ENCODE measurements around the gene ATG4C.

ATG4C gene

GRCh38 chr1:62908168-62908695 is 124.3 kb downstream of the ATG4C start:
- H3K9me3 ChIP-seq (ENCODE audit: insufficient read depth, low read depth, low read length), result no peaks in the 10 kb centered on the region
- H3F3A ChIP-seq (ENCODE audit: low read depth), result no peaks in the 10 kb centered on the region
- no peaks in the 10 kb centered on the region for H3K27me3 ChIP-seq (ENCODE audit: insufficient read depth, low read length, poor library complexity, severe bottlenecking)
- H3K36me3 ChIP-seq (ENCODE audit: insufficient read depth, low read length), result no peaks in the 10 kb centered on the region
- H4K20me1 ChIP-seq (ENCODE audit: insufficient read depth, low read length, poor library complexity, severe bottlenecking), result no peaks in the 10 kb centered on the region
- no peaks in the 10 kb centered on the region for H3K79me2 ChIP-seq (ENCODE audit: insufficient read depth, low read length)
- no peaks in the 10 kb centered on the region for H3K9me2 ChIP-seq (replicated peaks; ENCODE audit: low read depth, low read length)
- no peak overlapping the region for H3K4me2 ChIP-seq (ENCODE audit: low read depth, low read length, poor library complexity, severe bottlenecking)
- no peak overlapping the region for H3K9ac ChIP-seq (ENCODE audit: low read depth, low read length, poor library complexity, severe bottlenecking)
- no peak overlapping the region for H2AFZ ChIP-seq (ENCODE audit: low read length)
- H3K4me3 ChIP-seq (ENCODE audit: low read length, poor library complexity, severe bottlenecking), result no peak overlapping the region
- TF ChIP-seq EZH2phosphoT487 (IDR thresholded peaks at IDR 0.05; ENCODE audit: borderline replicate concordance) (no peak), CTCF (conservative IDR thresholded peaks at IDR 0.05; ENCODE audit: low read length) (no peak)
- H3K4me1 ChIP-seq (ENCODE audit: insufficient read depth, low read length, poor library complexity, severe bottlenecking), result peaks cover 18% of the 10 kb centered on the region

- H3K4me2 ChIP-seq (ENCODE audit: low read depth, low read length, poor library complexity, severe bottlenecking), result no peak overlapping the region
Measured at GRCh38 chr1:62912028-62912638, 128.2 kb downstream of the ATG4C start.

More at GRCh38 chr1:62912028-62912638, 128.2 kb downstream of the ATG4C start:
- Histone ChIP-seq H3K9ac (ENCODE audit: low read depth, low read length, poor library complexity, severe bottlenecking) (no peak overlapping the region), H3F3A (ENCODE audit: low read depth) (no peaks in the 10 kb centered on the region), H3K9me3 (ENCODE audit: insufficient read depth, low read depth, low read length) (no peaks in the 10 kb centered on the region), H3K27me3 (ENCODE audit: insufficient read depth, low read length, poor library complexity, severe bottlenecking) (no peaks in the 10 kb centered on the region), H4K20me1 (ENCODE audit: insufficient read depth, low read length, poor library complexity, severe bottlenecking) (no peaks in the 10 kb centered on the region), H3K9me2 (replicated peaks; ENCODE audit: low read depth, low read length) (no peaks in the 10 kb centered on the region), H3K4me1 (ENCODE audit: insufficient read depth, low read length, poor library complexity, severe bottlenecking) (no peaks in the 10 kb centered on the region), H3K4me3 (ENCODE audit: low read length, poor library complexity, severe bottlenecking) (no peak overlapping the region), H3K79me2 (ENCODE audit: insufficient read depth, low read length) (no peaks in the 10 kb centered on the region), H2AFZ (ENCODE audit: low read length) (no peak overlapping the region), H3K36me3 (ENCODE audit: insufficient read depth, low read length) (no peaks in the 10 kb centered on the region)
- peak; percentile 94 for TF ChIP-seq CTCF (conservative IDR thresholded peaks at IDR 0.05; ENCODE audit: low read length)
- TF ChIP-seq EZH2phosphoT487 (IDR thresholded peaks at IDR 0.05; ENCODE audit: borderline replicate concordance), result no peak

Measured in Loucy (cell line).